GM19043 (cell line): Measurements from ENCODE around the gene SULT1C2.
"Not testable (repeated sequence)": the region's sequence is repeated elsewhere in the genome, so short reads cannot be mapped to it uniquely, and the experiment has no call there.

ENCODE experiments used
- ATAC-seq: cut with Tn5 transposase; IDR thresholded peaks from one replicate; pipeline ENCODE4 v1.9.1; 2021; ENCODE audit warnings: low read depth; ENCODE audit not compliant: unreplicated experiment

The SULT1C2 gene

GRCh38 chr2:108348816-108349570 is 60.3 kb downstream of the SULT1C2 start:
- no peak for ATAC-seq

DNA sequence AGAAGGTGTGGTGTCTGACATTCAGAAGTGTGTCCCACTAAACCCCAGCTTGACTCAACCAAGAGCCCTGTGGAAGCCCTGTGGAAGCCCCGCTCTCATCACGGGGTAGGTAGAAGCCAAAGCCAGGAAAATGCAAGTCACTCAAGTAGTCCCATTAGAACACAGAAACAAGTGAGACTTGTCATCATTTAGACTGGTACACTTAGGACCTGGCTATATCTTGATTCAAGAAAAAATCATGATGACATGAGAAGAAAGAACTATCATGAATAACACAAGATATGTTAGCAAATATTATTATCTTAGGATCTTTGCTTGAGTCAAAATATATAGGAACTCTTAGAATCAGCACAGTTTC is 60.9 kb downstream of the SULT1C2 start:
- ATAC-seq = no peak

GRCh38 chr2:108351889-108352288 is 63.2 kb downstream of the SULT1C2 start:
- ATAC-seq = no peak

DNA sequence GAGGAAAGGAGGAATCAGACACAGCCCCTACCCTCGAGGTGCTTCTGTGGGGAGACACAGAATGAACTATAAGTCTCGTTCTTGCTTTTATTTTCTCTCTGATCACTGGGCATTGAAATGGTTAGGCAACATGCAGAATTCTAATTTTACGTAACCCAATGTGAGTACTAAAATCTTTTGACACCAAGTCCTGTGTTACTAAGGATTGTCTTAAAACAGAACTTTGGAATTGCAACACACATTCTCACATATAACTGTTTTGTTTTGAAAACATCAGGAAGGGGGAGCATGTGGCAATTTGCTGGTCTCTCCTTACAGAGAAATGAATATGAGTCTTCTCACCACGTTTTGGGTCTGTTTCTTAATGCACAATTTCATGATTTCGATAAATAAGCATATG is 65.4 kb downstream of the SULT1C2 start:
- no peak for ATAC-seq

DNA sequence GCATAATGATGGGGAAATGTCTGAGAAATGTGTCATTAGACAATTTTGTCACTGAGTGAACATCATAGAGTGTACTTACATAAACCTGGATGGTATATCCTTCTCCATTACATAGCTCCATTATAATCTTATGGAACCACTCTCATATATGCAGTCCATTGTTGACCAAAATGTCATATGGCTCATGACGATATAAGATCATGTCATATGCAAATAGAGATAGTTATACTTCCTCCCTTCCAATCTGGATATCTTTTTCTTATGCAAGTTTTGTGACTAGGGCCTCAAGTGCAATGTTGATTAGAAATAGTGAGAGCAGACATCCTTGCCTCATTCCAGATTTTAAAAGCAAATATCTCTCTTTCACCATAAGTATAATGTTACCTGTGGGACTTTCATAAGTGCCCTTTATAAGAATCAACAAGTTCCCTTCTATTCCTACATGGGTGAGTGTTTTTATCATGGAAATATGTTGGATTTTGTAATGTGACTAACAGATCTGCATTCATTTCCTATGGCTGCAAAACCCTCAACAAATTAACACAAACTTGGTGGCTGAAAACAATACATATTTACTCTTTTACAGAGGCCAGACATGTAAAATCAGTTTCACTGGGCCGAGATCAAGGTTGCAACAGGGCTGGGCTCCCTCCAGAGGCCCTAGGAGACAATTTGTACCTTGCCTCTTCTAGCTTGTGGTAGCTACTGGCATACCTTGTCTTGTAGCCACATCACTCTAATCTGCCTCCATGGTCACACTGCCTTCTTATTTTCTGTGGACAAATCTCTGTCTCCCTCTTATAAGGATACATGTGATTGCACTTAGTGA is 67.4 kb downstream of the SULT1C2 start:
- ATAC-seq = no peak

GRCh38 chr2:108359336-108359735 is 70.6 kb downstream of the SULT1C2 start:
- not testable (repeated sequence) for ATAC-seq
